HEK293 (cell line): ENCODE data around the gene SCRN2.

Source experiments
- GLI2 ChIP-seq: fragments of 450-650 bp; formaldehyde crosslinking; IDR thresholded peaks from 2 replicates; pipeline ENCODE4; 2017; ENCODE audit warnings: missing biosample characterization, missing genetic modification characterization, low read depth, borderline replicate concordance
- SALL2 ChIP-seq: fragments of 450-650 bp; formaldehyde crosslinking; IDR thresholded peaks from 2 replicates; pipeline ENCODE4 v1.5.0; 2017; ENCODE audit warnings: missing biosample characterization, mild to moderate bottlenecking, missing genetic modification characterization, borderline replicate concordance
- ZEB2 ChIP-seq: fragments of 450-650 bp; formaldehyde crosslinking; IDR thresholded peaks from 2 replicates; pipeline ENCODE4 v1.5.1; 2016; ENCODE audit warnings: missing biosample characterization, missing genetic modification characterization
- ZNF138 ChIP-seq: fragments of 450-650 bp; formaldehyde crosslinking; IDR thresholded peaks from 2 replicates; pipeline ENCODE4 v1.5.1; 2016; ENCODE audit warnings: missing biosample characterization, missing genetic modification characterization, borderline replicate concordance
- ZNF157 ChIP-seq: fragments of 450-650 bp; formaldehyde crosslinking; IDR thresholded peaks from 2 replicates; pipeline ENCODE4 v1.5.1; 2016; ENCODE audit warnings: missing biosample characterization, missing genetic modification characterization
- ZNF16 ChIP-seq: fragments of 450-650 bp; formaldehyde crosslinking; IDR thresholded peaks from 2 replicates; pipeline ENCODE4 v1.5.1; 2016; ENCODE audit warnings: low read depth, missing biosample characterization, missing genetic modification characterization
- ZNF2 ChIP-seq: fragments of 450-650 bp; formaldehyde crosslinking; IDR thresholded peaks from 2 replicates; pipeline ENCODE4 v1.5.1; 2016; ENCODE audit warnings: missing biosample characterization, missing genetic modification characterization
- ZNF214 ChIP-seq: fragments of 450-650 bp; formaldehyde crosslinking; IDR thresholded peaks from 2 replicates; pipeline ENCODE4 v1.5.1; 2017; ENCODE audit warnings: missing biosample characterization, mild to moderate bottlenecking, missing genetic modification characterization, borderline replicate concordance
- ZNF311 ChIP-seq: fragments of 450-650 bp; formaldehyde crosslinking; IDR thresholded peaks from 2 replicates; pipeline ENCODE4 v1.5.1; 2017; ENCODE audit warnings: missing biosample characterization, missing genetic modification characterization, borderline replicate concordance
- ZNF335 ChIP-seq: fragments of 450-650 bp; formaldehyde crosslinking; conservative IDR thresholded peaks from 2 replicates; pipeline ENCODE4 v1.5.1; 2016; ENCODE audit warnings: missing biosample characterization, missing genetic modification characterization
- ZNF404 ChIP-seq: fragments of 450-650 bp; formaldehyde crosslinking; IDR thresholded peaks from 2 replicates; pipeline ENCODE4 v1.5.1; 2017; ENCODE audit warnings: missing biosample characterization, missing genetic modification characterization
- ZNF521 ChIP-seq: fragments of 450-650 bp; formaldehyde crosslinking; IDR thresholded peaks from 2 replicates; pipeline ENCODE4 v1.5.1; 2017; ENCODE audit warnings: missing biosample characterization, mild to moderate bottlenecking, missing genetic modification characterization
- ZNF558 ChIP-seq: fragments of 450-650 bp; formaldehyde crosslinking; IDR thresholded peaks from 2 replicates; pipeline ENCODE4 v1.5.1; 2016; ENCODE audit warnings: missing biosample characterization, missing genetic modification characterization
- ZNF561 ChIP-seq: fragments of 450-650 bp; IDR thresholded peaks from 2 replicates; pipeline ENCODE4 v1.5.1; 2018; ENCODE audit warnings: missing biosample characterization, missing genetic modification characterization, borderline replicate concordance
- ZNF585B ChIP-seq: fragments of 450-650 bp; formaldehyde crosslinking; IDR thresholded peaks from 2 replicates; pipeline ENCODE4 v1.5.1; 2016; ENCODE audit warnings: missing biosample characterization, missing genetic modification characterization
- ZNF610 ChIP-seq: fragments of 450-650 bp; formaldehyde crosslinking; IDR thresholded peaks from 2 replicates; pipeline ENCODE4 v1.5.1; 2016; ENCODE audit warnings: missing biosample characterization, missing genetic modification characterization, borderline replicate concordance
- ZNF626 ChIP-seq: fragments of 450-650 bp; sonication (Bioruptor Pico); formaldehyde crosslinking; IDR thresholded peaks from 2 replicates; pipeline ENCODE4 v1.5.1; 2018; ENCODE audit warnings: missing biosample characterization, missing genetic modification characterization, inconsistent platforms
- ZNF664 ChIP-seq: fragments of 450-650 bp; formaldehyde crosslinking; IDR thresholded peaks from 2 replicates; pipeline ENCODE4 v1.5.1; 2016; ENCODE audit warnings: missing biosample characterization, missing genetic modification characterization
- ZNF701 ChIP-seq: fragments of 450-650 bp; formaldehyde crosslinking; IDR thresholded peaks from 2 replicates; pipeline ENCODE4 v1.5.1; 2016; ENCODE audit warnings: missing biosample characterization, missing genetic modification characterization
- ZNF76 ChIP-seq: fragments of 450-650 bp; formaldehyde crosslinking; IDR thresholded peaks from 2 replicates; pipeline ENCODE4; 2016; ENCODE audit warnings: low read depth, missing biosample characterization, missing genetic modification characterization, borderline replicate concordance
- ZNF791 ChIP-seq: fragments of 450-650 bp; formaldehyde crosslinking; IDR thresholded peaks from 2 replicates; pipeline ENCODE4 v1.5.1; 2016; ENCODE audit warnings: missing biosample characterization, missing genetic modification characterization
- ZNF837 ChIP-seq: fragments of 450-650 bp; formaldehyde crosslinking; IDR thresholded peaks from 2 replicates; pipeline ENCODE4 v1.5.1; 2016; ENCODE audit warnings: missing biosample characterization, missing genetic modification characterization
- ZSCAN16 ChIP-seq: fragments of 450-650 bp; formaldehyde crosslinking; IDR thresholded peaks from 2 replicates; pipeline ENCODE4 v1.5.1; 2016; ENCODE audit warnings: missing biosample characterization, missing genetic modification characterization
- TF ChIP-seq, protein P1 (sequence below): fragments of 450-650 bp; formaldehyde crosslinking; IDR thresholded peaks from 2 replicates; pipeline ENCODE4 v1.5.1; 2016; ENCODE audit warnings: missing biosample characterization, missing genetic modification characterization
- TF ChIP-seq, protein P2 (sequence below): fragments of 450-650 bp; formaldehyde crosslinking; IDR thresholded peaks from 2 replicates; pipeline ENCODE4 v1.5.1; 2016; ENCODE audit warnings: missing biosample characterization, missing genetic modification characterization
- TF ChIP-seq, protein P3 (sequence below): fragments of 450-650 bp; formaldehyde crosslinking; conservative IDR thresholded peaks from 2 replicates; pipeline ENCODE4 v1.5.1; 2016; ENCODE audit warnings: low read depth, missing biosample characterization, missing genetic modification characterization
- TF ChIP-seq, protein P4 (sequence below): fragments of 450-650 bp; formaldehyde crosslinking; IDR thresholded peaks from 2 replicates; pipeline ENCODE4 v1.5.1; 2016; ENCODE audit warnings: missing biosample characterization, missing genetic modification characterization
- TF ChIP-seq, protein P5 (sequence below): sonication (generic); formaldehyde crosslinking; IDR thresholded peaks from 2 replicates; pipeline ENCODE4 v1.8.1; 2022; ENCODE audit warnings: mild to moderate bottlenecking, moderate library complexity, missing genetic modification reagents

Gene SCRN2

DNA sequence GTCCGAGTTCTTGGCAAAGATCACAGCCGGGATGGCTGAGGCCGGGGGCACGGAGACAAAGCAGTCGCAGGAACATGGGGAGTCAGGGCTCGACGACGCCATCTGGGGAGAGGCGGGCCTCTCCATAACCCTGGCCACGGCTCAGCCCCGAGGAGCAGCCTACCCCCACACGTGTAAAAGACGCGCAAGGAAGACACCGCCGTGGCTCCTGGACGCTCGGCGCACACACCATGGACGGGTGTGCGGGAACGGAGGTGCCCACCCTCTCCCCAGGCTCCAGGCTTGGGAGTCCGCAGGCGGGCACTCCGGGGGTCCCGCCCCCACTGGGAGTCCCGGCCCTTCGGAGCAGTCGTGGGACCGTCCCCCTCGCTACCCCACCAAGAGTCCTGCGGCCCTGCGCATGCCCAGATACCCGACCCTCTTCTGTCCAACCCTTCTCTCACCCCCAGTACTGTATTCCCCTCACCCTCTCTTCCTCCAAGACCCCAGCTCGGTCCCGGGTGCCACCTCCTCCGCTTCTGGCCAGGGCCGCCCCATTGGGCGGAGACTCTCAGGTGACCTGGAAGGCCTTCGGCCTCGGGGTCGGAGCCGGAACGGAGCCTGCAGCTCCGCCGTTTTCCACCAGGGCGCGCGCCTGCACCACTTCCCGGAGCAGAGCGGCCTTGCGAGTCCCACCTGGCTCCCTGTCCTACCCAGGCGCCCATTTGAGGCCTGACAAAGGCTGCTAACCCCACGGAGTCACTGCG lies at the start of gene SCRN2 (continued):
- TF ChIP-seq, protein P1, sequence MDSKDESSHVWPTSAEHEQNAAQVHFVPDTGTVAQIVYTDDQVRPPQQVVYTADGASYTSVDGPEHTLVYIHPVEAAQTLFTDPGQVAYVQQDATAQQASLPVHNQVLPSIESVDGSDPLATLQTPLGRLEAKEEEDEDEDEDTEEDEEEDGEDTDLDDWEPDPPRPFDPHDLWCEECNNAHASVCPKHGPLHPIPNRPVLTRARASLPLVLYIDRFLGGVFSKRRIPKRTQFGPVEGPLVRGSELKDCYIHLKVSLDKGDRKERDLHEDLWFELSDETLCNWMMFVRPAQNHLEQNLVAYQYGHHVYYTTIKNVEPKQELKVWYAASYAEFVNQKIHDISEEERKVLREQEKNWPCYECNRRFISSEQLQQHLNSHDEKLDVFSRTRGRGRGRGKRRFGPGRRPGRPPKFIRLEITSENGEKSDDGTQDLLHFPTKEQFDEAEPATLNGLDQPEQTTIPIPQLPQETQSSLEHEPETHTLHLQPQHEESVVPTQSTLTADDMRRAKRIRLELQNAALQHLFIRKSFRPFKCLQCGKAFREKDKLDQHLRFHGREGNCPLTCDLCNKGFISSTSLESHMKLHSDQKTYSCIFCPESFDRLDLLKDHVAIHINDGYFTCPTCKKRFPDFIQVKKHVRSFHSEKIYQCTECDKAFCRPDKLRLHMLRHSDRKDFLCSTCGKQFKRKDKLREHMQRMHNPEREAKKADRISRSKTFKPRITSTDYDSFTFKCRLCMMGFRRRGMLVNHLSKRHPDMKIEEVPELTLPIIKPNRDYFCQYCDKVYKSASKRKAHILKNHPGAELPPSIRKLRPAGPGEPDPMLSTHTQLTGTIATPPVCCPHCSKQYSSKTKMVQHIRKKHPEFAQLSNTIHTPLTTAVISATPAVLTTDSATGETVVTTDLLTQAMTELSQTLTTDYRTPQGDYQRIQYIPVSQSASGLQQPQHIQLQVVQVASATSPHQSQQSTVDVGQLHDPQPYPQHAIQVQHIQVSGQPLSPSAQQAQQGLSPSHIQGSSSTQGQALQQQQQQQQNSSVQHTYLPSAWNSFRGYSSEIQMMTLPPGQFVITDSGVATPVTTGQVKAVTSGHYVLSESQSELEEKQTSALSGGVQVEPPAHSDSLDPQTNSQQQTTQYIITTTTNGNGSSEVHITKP (tag by site-specific recombination) = peak; percentile 79
- TF ChIP-seq ZNF837 (no peak), ZNF335 (peak; percentile 91), GLI2 (tag by site-specific recombination) (no peak), ZNF16 (tag by site-specific recombination) (no peak), ZNF2 (tag by site-specific recombination) (peak; percentile 93), ZNF214 (tag by site-specific recombination) (no peak), ZNF76 (peak; percentile 53), ZNF791 (tag by site-specific recombination) (no peak), ZNF138 (tag by site-specific recombination) (no peak), ZNF610 (tag by site-specific recombination) (no peak), ZEB2 (peak; percentile 87), ZNF558 (tag by site-specific recombination) (no peak), ZNF664 (tag by site-specific recombination) (no peak), ZNF626 (tag by site-specific recombination) (no peak), ZNF521 (tag by site-specific recombination) (no peak), ZNF701 (no peak), ZNF311 (tag by site-specific recombination) (no peak), ZNF157 (tag by site-specific recombination) (no peak), ZNF561 (tag by site-specific recombination) (0 out of 2 replicates have a peak, but pooled peaks have one; percentile 13), ZNF585B (no peak), ZNF404 (no peak), ZSCAN16 (tag by site-specific recombination) (no peak), SALL2 (no peak)
- TF ChIP-seq, protein P2, sequence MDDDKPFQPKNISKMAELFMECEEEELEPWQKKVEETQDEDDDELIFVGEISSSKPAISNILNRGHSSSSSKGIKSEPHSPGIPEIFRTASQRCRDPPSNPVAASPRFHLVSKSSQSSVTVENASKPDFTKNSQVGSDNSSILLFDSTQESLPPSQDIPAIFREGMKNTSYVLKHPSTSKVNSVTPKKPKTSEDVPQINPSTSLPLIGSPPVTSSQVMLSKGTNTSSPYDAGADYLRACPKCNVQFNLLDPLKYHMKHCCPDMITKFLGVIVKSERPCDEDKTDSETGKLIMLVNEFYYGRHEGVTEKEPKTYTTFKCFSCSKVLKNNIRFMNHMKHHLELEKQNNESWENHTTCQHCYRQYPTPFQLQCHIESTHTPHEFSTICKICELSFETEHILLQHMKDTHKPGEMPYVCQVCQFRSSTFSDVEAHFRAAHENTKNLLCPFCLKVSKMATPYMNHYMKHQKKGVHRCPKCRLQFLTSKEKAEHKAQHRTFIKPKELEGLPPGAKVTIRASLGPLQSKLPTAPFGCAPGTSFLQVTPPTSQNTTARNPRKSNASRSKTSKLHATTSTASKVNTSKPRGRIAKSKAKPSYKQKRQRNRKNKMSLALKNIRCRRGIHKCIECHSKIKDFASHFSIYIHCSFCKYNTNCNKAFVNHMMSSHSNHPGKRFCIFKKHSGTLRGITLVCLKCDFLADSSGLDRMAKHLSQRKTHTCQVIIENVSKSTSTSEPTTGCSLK (tag by site-specific recombination) = no peak
- TF ChIP-seq, protein P3, sequence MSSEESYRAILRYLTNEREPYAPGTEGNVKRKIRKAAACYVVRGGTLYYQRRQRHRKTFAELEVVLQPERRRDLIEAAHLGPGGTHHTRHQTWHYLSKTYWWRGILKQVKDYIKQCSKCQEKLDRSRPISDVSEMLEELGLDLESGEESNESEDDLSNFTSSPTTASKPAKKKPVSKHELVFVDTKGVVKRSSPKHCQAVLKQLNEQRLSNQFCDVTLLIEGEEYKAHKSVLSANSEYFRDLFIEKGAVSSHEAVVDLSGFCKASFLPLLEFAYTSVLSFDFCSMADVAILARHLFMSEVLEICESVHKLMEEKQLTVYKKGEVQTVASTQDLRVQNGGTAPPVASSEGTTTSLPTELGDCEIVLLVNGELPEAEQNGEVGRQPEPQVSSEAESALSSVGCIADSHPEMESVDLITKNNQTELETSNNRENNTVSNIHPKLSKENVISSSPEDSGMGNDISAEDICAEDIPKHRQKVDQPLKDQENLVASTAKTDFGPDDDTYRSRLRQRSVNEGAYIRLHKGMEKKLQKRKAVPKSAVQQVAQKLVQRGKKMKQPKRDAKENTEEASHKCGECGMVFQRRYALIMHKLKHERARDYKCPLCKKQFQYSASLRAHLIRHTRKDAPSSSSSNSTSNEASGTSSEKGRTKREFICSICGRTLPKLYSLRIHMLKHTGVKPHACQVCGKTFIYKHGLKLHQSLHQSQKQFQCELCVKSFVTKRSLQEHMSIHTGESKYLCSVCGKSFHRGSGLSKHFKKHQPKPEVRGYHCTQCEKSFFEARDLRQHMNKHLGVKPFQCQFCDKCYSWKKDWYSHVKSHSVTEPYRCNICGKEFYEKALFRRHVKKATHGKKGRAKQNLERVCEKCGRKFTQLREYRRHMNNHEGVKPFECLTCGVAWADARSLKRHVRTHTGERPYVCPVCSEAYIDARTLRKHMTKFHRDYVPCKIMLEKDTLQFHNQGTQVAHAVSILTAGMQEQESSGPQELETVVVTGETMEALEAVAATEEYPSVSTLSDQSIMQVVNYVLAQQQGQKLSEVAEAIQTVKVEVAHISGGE = peak; percentile 62
- TF ChIP-seq, protein P4, sequence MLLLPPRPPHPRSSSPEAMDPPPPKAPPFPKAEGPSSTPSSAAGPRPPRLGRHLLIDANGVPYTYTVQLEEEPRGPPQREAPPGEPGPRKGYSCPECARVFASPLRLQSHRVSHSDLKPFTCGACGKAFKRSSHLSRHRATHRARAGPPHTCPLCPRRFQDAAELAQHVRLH (tag by site-specific recombination) = no peak
- TF ChIP-seq, protein P5, sequence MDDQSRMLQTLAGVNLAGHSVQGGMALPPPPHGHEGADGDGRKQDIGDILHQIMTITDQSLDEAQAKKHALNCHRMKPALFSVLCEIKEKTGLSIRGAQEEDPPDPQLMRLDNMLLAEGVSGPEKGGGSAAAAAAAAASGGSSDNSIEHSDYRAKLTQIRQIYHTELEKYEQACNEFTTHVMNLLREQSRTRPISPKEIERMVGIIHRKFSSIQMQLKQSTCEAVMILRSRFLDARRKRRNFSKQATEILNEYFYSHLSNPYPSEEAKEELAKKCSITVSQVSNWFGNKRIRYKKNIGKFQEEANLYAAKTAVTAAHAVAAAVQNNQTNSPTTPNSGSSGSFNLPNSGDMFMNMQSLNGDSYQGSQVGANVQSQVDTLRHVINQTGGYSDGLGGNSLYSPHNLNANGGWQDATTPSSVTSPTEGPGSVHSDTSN (CRISPR knock-in tag) = no peak; the same call in 1 of the 2 replicates
